HepG2 (cell line): ENCODE results near the gene CD72. TPM values are rescaled to one million over a fixed set of nuclear protein-coding genes. Genes with fewer than 3 reads are reported as not detected.

Source experiments
- BORCS8-MEF2B ChIP-seq: sonication (generic); formaldehyde crosslinking; IDR thresholded peaks from 2 replicates; pipeline ENCODE4 v1.8.0; 2022; ENCODE audit warnings: mild to moderate bottlenecking, missing genetic modification reagents
- EZH2 ChIP-seq: conservative IDR thresholded peaks from 2 replicates; pipeline ENCODE4 v1.6.1; 2012; ENCODE audit warnings: mild to moderate bottlenecking, low read depth, low read length, moderate library complexity
- FIP1L1 ChIP-seq: fragments of 200-400 bp; formaldehyde crosslinking; IDR thresholded peaks from 2 replicates; pipeline ENCODE4 v1.6.1; 2018; ENCODE audit warnings: low read depth, mild to moderate bottlenecking, low read length, moderate library complexity, borderline replicate concordance; ENCODE audit not compliant: insufficient read depth
- MAFF ChIP-seq: IDR thresholded peaks from 2 replicates; pipeline ENCODE4 v1.6.1; 2011; ENCODE audit warnings: low read depth, low read length, improper control_type of control experiment
- MXD3 ChIP-seq: IDR thresholded peaks from 2 replicates; pipeline ENCODE4 v1.6.1; 2016; ENCODE audit warnings: mild to moderate bottlenecking, missing biosample characterization, missing genetic modification reagents
- MXI1 ChIP-seq: IDR thresholded peaks from 3 replicates; pipeline ENCODE4 v1.6.1; 2012; ENCODE audit warnings: low read depth, low read length, inconsistent platforms, borderline replicate concordance
- NFE2L1 ChIP-seq: sonication (generic); formaldehyde crosslinking; IDR thresholded peaks from 2 replicates; pipeline ENCODE4 v1.4.0; 2020; ENCODE audit warnings: missing genetic modification reagents, mild to moderate bottlenecking, borderline replicate concordance
- PHF20 ChIP-seq: sonication (generic); formaldehyde crosslinking; IDR thresholded peaks from 2 replicates; pipeline ENCODE4 v1.5.0; 2020; ENCODE audit warnings: mild to moderate bottlenecking, missing genetic modification reagents
- RFX3 ChIP-seq: IDR thresholded peaks from 2 replicates; pipeline ENCODE4 v1.6.1; 2016; ENCODE audit warnings: missing biosample characterization, missing genetic modification reagents
- RFXAP ChIP-seq: sonication (generic); formaldehyde crosslinking; IDR thresholded peaks from 2 replicates; pipeline ENCODE4 v1.4.0; 2020; ENCODE audit warnings: missing genetic modification reagents, borderline replicate concordance
- SAFB2 ChIP-seq: sonication (generic); formaldehyde crosslinking; IDR thresholded peaks from 2 replicates; pipeline ENCODE4 v1.5.1; 2020; ENCODE audit warnings: missing genetic modification reagents, low read depth, mild to moderate bottlenecking, borderline replicate concordance
- ZBTB4 ChIP-seq: sonication (generic); formaldehyde crosslinking; IDR thresholded peaks from 2 replicates; pipeline ENCODE4 v1.4.0; 2020; ENCODE audit warnings: missing genetic modification reagents, mild to moderate bottlenecking, borderline replicate concordance
- ZNF18 ChIP-seq: sonication (generic); formaldehyde crosslinking; IDR thresholded peaks from 2 replicates; pipeline ENCODE4 v1.8.0; 2022; ENCODE audit warnings: mild to moderate bottlenecking, missing genetic modification reagents; ENCODE audit not compliant: insufficient replicate concordance
- ZNF652 ChIP-seq: IDR thresholded peaks from 2 replicates; pipeline ENCODE4 v1.6.1; 2016; ENCODE audit warnings: low read depth, borderline replicate concordance
- ZNF7 ChIP-seq: IDR thresholded peaks from 2 replicates; pipeline ENCODE4 v1.6.1; 2016; ENCODE audit warnings: missing biosample characterization, missing genetic modification reagents
- ZNF777 ChIP-seq: sonication (generic); formaldehyde crosslinking; IDR thresholded peaks from 2 replicates; pipeline ENCODE4 v1.4.0; 2020; ENCODE audit warnings: missing genetic modification reagents
- polyA plus RNA-seq, 8 experiments: library from polyadenylated mRNA; depleted of rRNA in 3 of 8; stranded (reverse) in 7 of 8; unstranded in 1 of 8; fragments of >200 nt; fragmentation: Illumina TruSeq in 4 of 8; extraction: Trizol in 4 of 8; gene quantifications; 2 replicates each; pipeline versions ENCODE4 v1.2.1 to v1.2.3, GENCODE V29; 2011 to 2016; ENCODE audit warnings: low read depth in 4 of 8, missing spikeins in 1 of 8, mixed read lengths in 1 of 8; ENCODE audit not compliant: insufficient read depth in 1 of 8
- total RNA-seq, 5 experiments: library from RNA; depleted of rRNA; stranded (reverse); fragments of >200 nt; fragmentation: Illumina TruSeq; extraction: Trizol; gene quantifications; 2 replicates each; pipeline ENCODE4 v1.2.3, GENCODE V29; 2016; ENCODE audit warnings: low read depth in 1 of 5
- TF ChIP-seq, protein P1 (sequence below): sonication (generic); formaldehyde crosslinking; IDR thresholded peaks from 2 replicates; pipeline ENCODE4 v1.4.0; 2020; ENCODE audit warnings: mild to moderate bottlenecking, missing genetic modification reagents
- TF ChIP-seq, protein P2 (sequence below): sonication (generic); formaldehyde crosslinking; IDR thresholded peaks from 2 replicates; pipeline ENCODE4 v1.4.0; 2020; ENCODE audit warnings: missing genetic modification reagents

The CD72 gene
- total and polyA plus RNA-seq, 2 of the 13 experiments (the other 11 are each of a cell fraction or from before 2014, with no cell fraction given): 0.18 to 1.1 TPM

DNA sequence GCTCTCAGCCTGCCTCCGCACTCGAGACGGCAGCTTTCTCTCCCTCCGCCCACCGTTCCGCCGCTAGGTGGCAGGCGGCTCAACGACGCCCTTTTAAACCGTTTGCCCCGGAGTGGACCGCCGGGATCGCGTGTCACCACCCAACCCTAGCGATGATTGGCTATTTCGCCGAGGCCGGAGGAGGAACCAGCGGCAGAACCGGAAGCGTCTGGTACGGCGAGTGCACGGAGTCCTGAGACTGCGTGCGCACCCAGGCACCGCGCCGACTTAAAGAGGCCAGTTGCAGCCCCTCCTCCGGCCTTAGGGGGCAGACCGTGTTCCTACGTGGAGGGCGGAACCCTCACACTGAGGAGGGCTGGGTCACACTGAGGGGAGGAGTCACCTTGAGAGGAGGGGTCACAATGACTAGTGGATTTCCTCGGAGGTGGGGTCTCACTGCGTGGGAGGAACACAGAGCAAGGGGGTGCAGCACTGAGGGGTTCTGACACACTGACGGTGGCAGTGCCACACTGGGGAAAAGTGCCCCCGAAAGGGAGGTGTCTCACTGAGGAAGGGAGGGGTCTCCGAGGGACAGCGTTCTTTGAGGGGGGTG is 14.1 kb downstream of the CD72 start (continued):
- TF ChIP-seq MXI1: peak; percentile 85; the same call in 1 of the 3 replicates
- TF ChIP-seq BORCS8-MEF2B (CRISPR knock-in tag): peak; percentile 91
- TF ChIP-seq, protein P1, sequence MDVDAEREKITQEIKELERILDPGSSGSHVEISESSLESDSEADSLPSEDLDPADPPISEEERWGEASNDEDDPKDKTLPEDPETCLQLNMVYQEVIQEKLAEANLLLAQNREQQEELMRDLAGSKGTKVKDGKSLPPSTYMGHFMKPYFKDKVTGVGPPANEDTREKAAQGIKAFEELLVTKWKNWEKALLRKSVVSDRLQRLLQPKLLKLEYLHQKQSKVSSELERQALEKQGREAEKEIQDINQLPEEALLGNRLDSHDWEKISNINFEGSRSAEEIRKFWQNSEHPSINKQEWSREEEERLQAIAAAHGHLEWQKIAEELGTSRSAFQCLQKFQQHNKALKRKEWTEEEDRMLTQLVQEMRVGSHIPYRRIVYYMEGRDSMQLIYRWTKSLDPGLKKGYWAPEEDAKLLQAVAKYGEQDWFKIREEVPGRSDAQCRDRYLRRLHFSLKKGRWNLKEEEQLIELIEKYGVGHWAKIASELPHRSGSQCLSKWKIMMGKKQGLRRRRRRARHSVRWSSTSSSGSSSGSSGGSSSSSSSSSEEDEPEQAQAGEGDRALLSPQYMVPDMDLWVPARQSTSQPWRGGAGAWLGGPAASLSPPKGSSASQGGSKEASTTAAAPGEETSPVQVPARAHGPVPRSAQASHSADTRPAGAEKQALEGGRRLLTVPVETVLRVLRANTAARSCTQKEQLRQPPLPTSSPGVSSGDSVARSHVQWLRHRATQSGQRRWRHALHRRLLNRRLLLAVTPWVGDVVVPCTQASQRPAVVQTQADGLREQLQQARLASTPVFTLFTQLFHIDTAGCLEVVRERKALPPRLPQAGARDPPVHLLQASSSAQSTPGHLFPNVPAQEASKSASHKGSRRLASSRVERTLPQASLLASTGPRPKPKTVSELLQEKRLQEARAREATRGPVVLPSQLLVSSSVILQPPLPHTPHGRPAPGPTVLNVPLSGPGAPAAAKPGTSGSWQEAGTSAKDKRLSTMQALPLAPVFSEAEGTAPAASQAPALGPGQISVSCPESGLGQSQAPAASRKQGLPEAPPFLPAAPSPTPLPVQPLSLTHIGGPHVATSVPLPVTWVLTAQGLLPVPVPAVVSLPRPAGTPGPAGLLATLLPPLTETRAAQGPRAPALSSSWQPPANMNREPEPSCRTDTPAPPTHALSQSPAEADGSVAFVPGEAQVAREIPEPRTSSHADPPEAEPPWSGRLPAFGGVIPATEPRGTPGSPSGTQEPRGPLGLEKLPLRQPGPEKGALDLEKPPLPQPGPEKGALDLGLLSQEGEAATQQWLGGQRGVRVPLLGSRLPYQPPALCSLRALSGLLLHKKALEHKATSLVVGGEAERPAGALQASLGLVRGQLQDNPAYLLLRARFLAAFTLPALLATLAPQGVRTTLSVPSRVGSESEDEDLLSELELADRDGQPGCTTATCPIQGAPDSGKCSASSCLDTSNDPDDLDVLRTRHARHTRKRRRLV (CRISPR knock-in tag): peak; percentile 78; the same call in 1 of the 2 replicates
- TF ChIP-seq ZNF18 (CRISPR knock-in tag): peak; percentile 40
- TF ChIP-seq ZNF7 (CRISPR knock-in tag): no peak
- TF ChIP-seq, protein P2, sequence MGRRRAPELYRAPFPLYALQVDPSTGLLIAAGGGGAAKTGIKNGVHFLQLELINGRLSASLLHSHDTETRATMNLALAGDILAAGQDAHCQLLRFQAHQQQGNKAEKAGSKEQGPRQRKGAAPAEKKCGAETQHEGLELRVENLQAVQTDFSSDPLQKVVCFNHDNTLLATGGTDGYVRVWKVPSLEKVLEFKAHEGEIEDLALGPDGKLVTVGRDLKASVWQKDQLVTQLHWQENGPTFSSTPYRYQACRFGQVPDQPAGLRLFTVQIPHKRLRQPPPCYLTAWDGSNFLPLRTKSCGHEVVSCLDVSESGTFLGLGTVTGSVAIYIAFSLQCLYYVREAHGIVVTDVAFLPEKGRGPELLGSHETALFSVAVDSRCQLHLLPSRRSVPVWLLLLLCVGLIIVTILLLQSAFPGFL (CRISPR knock-in tag): no peak
- TF ChIP-seq SAFB2 (CRISPR knock-in tag): no peak
- peak; percentile 79 for TF ChIP-seq PHF20 (CRISPR knock-in tag)
- 0 out of 2 replicates have a peak, but pooled peaks have one; percentile 56 for TF ChIP-seq FIP1L1
- no peak for TF ChIP-seq ZBTB4
- peak; percentile 93; the same call in 1 of the 2 replicates for TF ChIP-seq RFXAP (CRISPR knock-in tag)
- TF ChIP-seq NFE2L1: no peak
- 0 out of 2 replicates have a peak, but pooled peaks have one; percentile 72 for TF ChIP-seq ZNF777 (CRISPR knock-in tag)
- TF ChIP-seq MXD3 (CRISPR knock-in tag): peak; percentile 89; the same call in 1 of the 2 replicates
- no peak for TF ChIP-seq MAFF
- TF ChIP-seq RFX3 (CRISPR knock-in tag): no peak
- TF ChIP-seq ZNF652 (CRISPR knock-in tag): peak; percentile 83
- TF ChIP-seq EZH2: no peak
